OCI-LY1 (cell line): ENCODE measurements around the gene MEG3.

Source experiments
- CTCF ChIP-seq: fragments of 200-600 bp; sonication (generic), shearing (Covaris generic); IDR thresholded peaks from 2 replicates; pipeline ENCODE4 v1.5.1; 2017; ENCODE audit warnings: mild to moderate bottlenecking, antibody characterized with exemption, low read length, moderate library complexity, mixed read lengths
- EZH2 ChIP-seq: fragments of 200-600 bp; sonication (generic), shearing (Covaris generic); IDR thresholded peaks from 2 replicates; pipeline ENCODE4 v1.8.0; 2017; ENCODE audit warnings: borderline replicate concordance, mixed run types, mild to moderate bottlenecking, antibody characterized with exemption, low read length, moderate library complexity, mixed read lengths

- no peak for TF ChIP-seq CTCF
- TF ChIP-seq EZH2, result no peak
Observed at GRCh38 chr14:100777818-100778525, 47.9 kb upstream of the MEG3 start.
